ENCODE results near the gene ZNF536. TPM values are rescaled to one million over a fixed set of nuclear protein-coding genes. Genes with fewer than 3 reads are reported as not detected.

Gene ZNF536
- total RNA-seq, 1 experiment from 2014 or later = not detected

GRCh38 chr19:30488191-30488590 lies 116.0 kb downstream of the ZNF536 start:
- intact Hi-C loops (cut with micrococcal nuclease) = no loop called here
- H3K36me3 ChIP-seq (ENCODE audit: low read depth, low read length) = no peaks in the 10 kb centered on the region
- H3F3A ChIP-seq (ENCODE audit: low read length, unreplicated experiment) = no peaks in the 10 kb centered on the region
- TF ChIP-seq EZH2 (IDR thresholded peaks at IDR 0.05; ENCODE audit: low read length, unreplicated experiment) (no peak), CTCF (conservative IDR thresholded peaks at IDR 0.05; ENCODE audit: low read depth, low read length) (no peak), EZH2phosphoT487 (IDR thresholded peaks at IDR 0.05; ENCODE audit: borderline replicate concordance, low read length) (no peak)
- H3K9ac ChIP-seq (ENCODE audit: low read length) = no peak overlapping the region
- H3K4me1 ChIP-seq (ENCODE audit: insufficient read depth, low read length) = no peaks in the 10 kb centered on the region
- no peaks in the 10 kb centered on the region for H3K9me3 ChIP-seq (ENCODE audit: low read length)
- H3K4me2 ChIP-seq (ENCODE audit: low read length) = no peak overlapping the region
- CTCF ChIA-PET = no interaction called here
- H2AFZ ChIP-seq (ENCODE audit: low read length) = no peak overlapping the region
- ATAC-seq (no peak), DNase-seq (no peak)
- POLR2A ChIA-PET (ENCODE audit: unreplicated experiment) = no interaction called here
- no peaks in the 10 kb centered on the region for H4K20me1 ChIP-seq (ENCODE audit: low read length)
- BruUV-seq (replicated peaks) = no TSS peak
- no peaks in the 10 kb centered on the region for H3K27me3 ChIP-seq (ENCODE audit: low read length)
- H3K27ac ChIP-seq (ENCODE audit: low read length) = no peak overlapping the region
- no peak overlapping the region for H3K4me3 ChIP-seq (ENCODE audit: low read length)
- no peaks in the 10 kb centered on the region for H3K9me2 ChIP-seq (replicated peaks; ENCODE audit: low read length)
- no peaks in the 10 kb centered on the region for H3K79me2 ChIP-seq (ENCODE audit: low read length)

- no peaks in the 10 kb centered on the region for H3K27me3 ChIP-seq (ENCODE audit: low read length)
- H3K36me3 ChIP-seq (ENCODE audit: low read depth, low read length) = no peaks in the 10 kb centered on the region
- no peak overlapping the region for H3K4me3 ChIP-seq (ENCODE audit: low read length)
- H4K20me1 ChIP-seq (ENCODE audit: low read length) = no peaks in the 10 kb centered on the region
- ChIA-PET CTCF (no interaction called here), POLR2A (ENCODE audit: unreplicated experiment) (no interaction called here)
- no peaks in the 10 kb centered on the region for H3K9me2 ChIP-seq (replicated peaks; ENCODE audit: low read length)
- TF ChIP-seq CTCF (conservative IDR thresholded peaks at IDR 0.05; ENCODE audit: low read depth, low read length) = no peak
- TF ChIP-seq EZH2 (IDR thresholded peaks at IDR 0.05; ENCODE audit: low read length, unreplicated experiment) = no peak
- TF ChIP-seq EZH2phosphoT487 (IDR thresholded peaks at IDR 0.05; ENCODE audit: borderline replicate concordance, low read length) = no peak
- intact Hi-C loops (cut with micrococcal nuclease) = no loop called here
- no peak overlapping the region for H2AFZ ChIP-seq (ENCODE audit: low read length)
- no peaks in the 10 kb centered on the region for H3K9me3 ChIP-seq (ENCODE audit: low read length)
- H3K4me2 ChIP-seq (ENCODE audit: low read length) = no peak overlapping the region
- BruUV-seq (replicated peaks) = no TSS peak
- DNase-seq (no peak), ATAC-seq (no peak)
- no peak overlapping the region for H3K9ac ChIP-seq (ENCODE audit: low read length)
- H3K4me1 ChIP-seq (ENCODE audit: insufficient read depth, low read length) = no peaks in the 10 kb centered on the region
- no peak overlapping the region for H3K27ac ChIP-seq (ENCODE audit: low read length)
- H3F3A ChIP-seq (ENCODE audit: low read length, unreplicated experiment) = no peaks in the 10 kb centered on the region
- H3K79me2 ChIP-seq (ENCODE audit: low read length) = no peaks in the 10 kb centered on the region
These were observed 118.6 kb downstream of the ZNF536 start for GRCh38 chr19:30490760-30491159.

GRCh38 chr19:30492586-30493270 lies 120.5 kb downstream of the ZNF536 start:
- CTCF ChIA-PET = no interaction called here
- intact Hi-C loops (cut with micrococcal nuclease) = no loop called here
- TF ChIP-seq CTCF (conservative IDR thresholded peaks at IDR 0.05; ENCODE audit: low read depth, low read length) (no peak), EZH2 (IDR thresholded peaks at IDR 0.05; ENCODE audit: low read length, unreplicated experiment) (no peak), EZH2phosphoT487 (IDR thresholded peaks at IDR 0.05; ENCODE audit: borderline replicate concordance, low read length) (no peak)
- H2AFZ ChIP-seq (ENCODE audit: low read length) = no peak overlapping the region
- DNase-seq (no peak), ATAC-seq (no peak)
- H3K9me3 ChIP-seq (ENCODE audit: low read length) = no peaks in the 10 kb centered on the region
- no peaks in the 10 kb centered on the region for H3K79me2 ChIP-seq (ENCODE audit: low read length)
- H4K20me1 ChIP-seq (ENCODE audit: low read length) = no peaks in the 10 kb centered on the region
- no peaks in the 10 kb centered on the region for H3K36me3 ChIP-seq (ENCODE audit: low read depth, low read length)
- no peak overlapping the region for H3K4me2 ChIP-seq (ENCODE audit: low read length)
- H3K4me1 ChIP-seq (ENCODE audit: insufficient read depth, low read length) = no peaks in the 10 kb centered on the region
- H3K27me3 ChIP-seq (ENCODE audit: low read length) = no peaks in the 10 kb centered on the region
- H3K9me2 ChIP-seq (replicated peaks; ENCODE audit: low read length) = no peaks in the 10 kb centered on the region
- no TSS peak for BruUV-seq (replicated peaks)
- no peak overlapping the region for H3K4me3 ChIP-seq (ENCODE audit: low read length)
- H3K27ac ChIP-seq (ENCODE audit: low read length) = no peak overlapping the region
- POLR2A ChIA-PET (ENCODE audit: unreplicated experiment) = no interaction called here
- no peak overlapping the region for H3K9ac ChIP-seq (ENCODE audit: low read length)
- H3F3A ChIP-seq (ENCODE audit: low read length, unreplicated experiment) = no peaks in the 10 kb centered on the region
